Choroid plexus epithelial cell (primary cell): ENCODE data around the gene NFS1.

Source experiments
- DNase-seq: peaks from one replicate; pipeline ENCODE4 v3.0.0-alpha.2; 2010; ENCODE audit warnings: low read depth
- H3K4me3 ChIP-seq: 2 replicates; pipeline ENCODE4 v1.5.1; 2011; ENCODE audit warnings: low read depth, mild to moderate bottlenecking, control low read depth, low read length, moderate library complexity
- TF ChIP-seq, protein P1 (sequence below): conservative IDR thresholded peaks from 2 replicates; pipeline ENCODE4 v1.5.1; 2011; ENCODE audit warnings: low read depth, mild to moderate bottlenecking, control low read depth, inconsistent platforms, low read length, moderate library complexity

Gene NFS1

GRCh38 chr20:35630636-35631035 lies 68.5 kb downstream of the NFS1 start:
- H3K4me3 ChIP-seq, result no peak overlapping the region
- no peak for DNase-seq
- TF ChIP-seq, protein P1, sequence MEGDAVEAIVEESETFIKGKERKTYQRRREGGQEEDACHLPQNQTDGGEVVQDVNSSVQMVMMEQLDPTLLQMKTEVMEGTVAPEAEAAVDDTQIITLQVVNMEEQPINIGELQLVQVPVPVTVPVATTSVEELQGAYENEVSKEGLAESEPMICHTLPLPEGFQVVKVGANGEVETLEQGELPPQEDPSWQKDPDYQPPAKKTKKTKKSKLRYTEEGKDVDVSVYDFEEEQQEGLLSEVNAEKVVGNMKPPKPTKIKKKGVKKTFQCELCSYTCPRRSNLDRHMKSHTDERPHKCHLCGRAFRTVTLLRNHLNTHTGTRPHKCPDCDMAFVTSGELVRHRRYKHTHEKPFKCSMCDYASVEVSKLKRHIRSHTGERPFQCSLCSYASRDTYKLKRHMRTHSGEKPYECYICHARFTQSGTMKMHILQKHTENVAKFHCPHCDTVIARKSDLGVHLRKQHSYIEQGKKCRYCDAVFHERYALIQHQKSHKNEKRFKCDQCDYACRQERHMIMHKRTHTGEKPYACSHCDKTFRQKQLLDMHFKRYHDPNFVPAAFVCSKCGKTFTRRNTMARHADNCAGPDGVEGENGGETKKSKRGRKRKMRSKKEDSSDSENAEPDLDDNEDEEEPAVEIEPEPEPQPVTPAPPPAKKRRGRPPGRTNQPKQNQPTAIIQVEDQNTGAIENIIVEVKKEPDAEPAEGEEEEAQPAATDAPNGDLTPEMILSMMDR, result no peak

- H3K4me3 ChIP-seq, result no peak overlapping the region
- DNase-seq, result peak; percentile 48
- TF ChIP-seq, protein P1, result no peak
Measured at GRCh38 chr20:35629427-35630145, 69.6 kb downstream of the NFS1 start.

DNA sequence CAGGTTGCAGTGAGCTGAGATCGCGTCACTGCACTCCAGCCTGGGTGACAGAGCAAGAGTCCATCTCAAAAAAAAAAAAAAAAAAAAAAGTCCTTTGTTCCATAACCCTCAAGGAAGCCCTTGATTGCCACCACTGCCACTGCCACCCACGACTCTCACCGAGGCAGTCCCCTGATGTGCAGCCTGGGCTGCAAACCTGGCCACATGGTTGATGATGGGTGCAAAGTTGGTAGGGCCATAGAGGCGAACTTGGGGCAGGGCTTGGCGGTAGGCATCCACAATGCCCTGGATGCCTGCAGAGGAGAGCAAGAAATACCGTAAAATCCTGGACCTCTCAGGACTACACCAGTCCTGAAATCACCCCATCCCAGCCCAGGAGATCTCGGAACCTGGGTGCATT lies 72.0 kb downstream of the NFS1 start:
- no peak overlapping the region for H3K4me3 ChIP-seq
- DNase-seq, result no peak
- TF ChIP-seq, protein P1, result no peak

DNA sequence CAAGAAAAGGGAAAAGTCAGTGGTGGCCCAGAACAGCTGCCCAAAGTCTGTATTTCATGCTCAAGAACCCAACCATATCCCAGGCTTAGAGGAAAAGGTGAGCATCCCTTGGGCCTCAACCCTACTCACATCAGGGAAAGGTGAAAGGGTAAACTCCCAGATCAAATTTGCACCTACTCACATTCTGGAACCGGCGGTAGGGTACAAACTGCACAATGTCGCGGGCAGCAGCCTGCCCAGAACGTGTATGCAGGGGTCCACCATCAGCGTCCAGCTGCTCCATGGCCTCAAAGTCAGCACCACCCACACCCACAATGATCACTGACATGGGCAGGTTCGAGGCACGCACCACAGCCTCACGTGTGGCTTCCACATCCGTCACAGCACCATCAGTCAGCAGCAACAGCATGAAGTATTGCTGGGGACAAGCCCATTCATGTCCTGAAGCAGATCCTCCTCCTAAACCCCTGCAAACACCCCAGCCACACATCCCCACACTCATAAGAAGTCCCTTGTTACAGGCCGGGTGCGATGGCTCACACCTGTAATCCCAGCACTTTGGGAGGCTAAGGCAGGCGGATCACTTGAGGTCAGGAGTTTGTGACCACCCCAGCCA lies 72.7 kb downstream of the NFS1 start:
- DNase-seq, result no peak
- TF ChIP-seq, protein P1, result no peak
- no peak overlapping the region for H3K4me3 ChIP-seq

DNA sequence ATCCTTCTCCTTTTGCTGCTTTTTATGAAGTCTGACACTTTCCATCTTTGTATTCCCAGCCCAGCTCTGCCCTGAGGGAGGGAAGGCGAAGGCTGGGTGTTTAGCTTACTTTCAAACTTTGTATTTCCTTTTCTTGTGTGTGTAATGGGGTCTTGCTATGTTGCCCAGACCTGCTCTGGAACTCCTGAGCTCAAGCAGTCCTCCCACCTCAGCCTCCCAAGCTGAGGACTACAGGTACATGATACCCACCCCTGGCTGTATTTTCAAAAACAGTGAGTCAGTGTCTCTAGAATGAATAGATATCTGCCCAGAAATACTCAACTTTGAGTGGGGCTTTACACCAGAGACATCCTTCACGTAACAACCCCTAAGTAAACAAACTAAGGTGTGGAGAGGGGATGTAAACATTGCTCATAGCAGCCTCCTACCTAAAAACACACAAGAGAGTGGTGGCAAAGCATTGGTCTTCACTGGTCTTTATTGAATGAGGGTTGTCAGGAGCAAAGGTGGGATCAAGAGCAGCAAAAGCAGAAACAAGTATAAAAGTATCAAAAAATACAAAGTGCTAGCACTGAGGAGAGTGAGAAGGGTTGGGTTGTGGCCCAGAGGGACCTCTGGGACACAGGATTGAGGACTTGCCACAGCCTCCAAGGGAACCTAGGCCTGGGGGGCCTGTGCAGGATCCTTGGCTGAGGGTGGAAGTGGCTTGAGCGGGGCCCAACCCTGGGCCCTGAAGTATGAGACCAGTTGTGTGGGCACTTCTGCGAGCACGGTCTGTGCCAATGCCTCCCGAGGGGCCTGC lies 73.4 kb downstream of the NFS1 start:
- DNase-seq, result no peak
- TF ChIP-seq, protein P1, result no peak
- H3K4me3 ChIP-seq, result no peak overlapping the region

- DNase-seq, result no peak
- TF ChIP-seq, protein P1, result no peak
- H3K4me3 ChIP-seq, result no peak overlapping the region
Measured at GRCh38 chr20:35621560-35621946, 77.6 kb downstream of the NFS1 start.
